GM19023 (cell line): ENCODE measurements around the gene FOXR1.
"Not testable (repeated sequence)": the region's sequence is repeated elsewhere in the genome, so short reads cannot be mapped to it uniquely, and the experiment has no call there.

Experiments used
- ATAC-seq: cut with Tn5 transposase; IDR thresholded peaks from one replicate; pipeline ENCODE4 v1.9.1; 2021; ENCODE audit warnings: mild to moderate bottlenecking, moderate library complexity; ENCODE audit not compliant: unreplicated experiment

FOXR1 gene

GRCh38 chr11:118991486-118992038 lies 20.0 kb downstream of the FOXR1 start:
- ATAC-seq = not testable (repeated sequence)

- ATAC-seq = peak; percentile 21
These were observed 25.5 kb downstream of the FOXR1 start for GRCh38 chr11:118996926-118997626.

DNA sequence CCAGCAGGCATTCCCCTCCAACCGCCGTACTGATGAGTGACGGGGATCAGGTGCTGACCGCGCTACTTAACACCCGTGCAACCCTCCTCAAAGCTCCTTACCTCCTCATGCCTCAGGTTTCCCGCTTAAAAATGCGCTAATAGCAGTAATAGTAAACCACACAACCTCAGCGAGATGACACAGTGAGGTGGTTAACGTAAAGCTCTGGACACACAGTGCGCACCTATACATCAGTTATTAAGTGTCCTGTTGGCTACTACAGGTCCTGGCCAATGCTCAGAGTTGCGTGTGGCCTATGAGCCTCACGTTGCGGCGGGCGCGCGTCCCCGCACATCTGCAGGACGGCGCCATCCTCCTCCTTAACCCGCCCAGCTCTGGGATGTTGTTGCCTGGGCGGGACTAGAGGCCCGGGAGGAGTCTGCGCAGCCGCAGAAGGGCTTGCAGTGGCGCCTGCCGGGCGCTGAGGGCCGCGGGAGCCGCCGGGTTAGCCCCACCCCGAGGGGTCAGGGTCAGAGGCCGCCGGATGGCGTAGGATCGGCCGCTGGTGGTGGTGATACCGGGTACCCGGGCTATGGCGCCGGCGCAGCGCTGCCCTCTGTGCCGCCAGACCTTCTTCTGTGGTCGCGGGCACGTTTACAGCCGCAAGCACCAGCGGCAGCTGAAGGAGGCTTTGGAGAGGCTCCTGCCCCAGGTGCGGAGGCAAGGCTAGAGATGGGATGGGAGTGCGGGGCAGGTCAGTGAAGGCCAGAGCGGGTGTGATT lies 26.2 kb downstream of the FOXR1 start, which contains the start of gene CENATAC:
Gene CENATAC (plus strand): TSS at position 512 of the 761 bp plus-strand sequence. CDS start 60 bp downstream, at position 572.
- ATAC-seq = peak; percentile 90

GRCh38 chr11:118998388-118998717 lies 26.8 kb downstream of the FOXR1 start:
- peak; percentile 13 for ATAC-seq

- no peak for ATAC-seq
These were observed 27.3 kb downstream of the FOXR1 start for GRCh38 chr11:118998822-118999221.

- ATAC-seq = no peak
These were observed 29.3 kb downstream of the FOXR1 start for GRCh38 chr11:119000906-119001305.

DNA sequence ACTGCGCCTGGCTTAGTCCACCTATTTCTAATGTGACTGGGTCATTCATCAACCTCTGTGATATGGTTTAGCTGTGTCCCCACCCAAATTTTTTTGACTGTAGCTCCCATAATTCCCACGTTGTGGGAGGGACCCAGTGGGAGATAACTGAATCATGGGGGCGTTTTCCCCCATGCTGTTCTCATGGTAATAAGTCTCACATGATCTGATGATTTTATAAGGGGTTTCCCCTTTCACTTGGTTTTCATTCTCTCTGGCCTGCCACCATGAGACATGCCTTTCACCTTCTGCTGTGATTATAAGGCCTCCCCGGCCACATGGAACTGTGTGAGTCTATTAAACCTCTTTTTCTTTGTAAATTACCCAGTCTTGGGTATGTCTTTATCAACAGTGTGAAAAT lies 35.1 kb downstream of the FOXR1 start:
- no peak for ATAC-seq

- ATAC-seq = no peak
These were observed 40.0 kb downstream of the FOXR1 start for GRCh38 chr11:119011476-119012053.

DNA sequence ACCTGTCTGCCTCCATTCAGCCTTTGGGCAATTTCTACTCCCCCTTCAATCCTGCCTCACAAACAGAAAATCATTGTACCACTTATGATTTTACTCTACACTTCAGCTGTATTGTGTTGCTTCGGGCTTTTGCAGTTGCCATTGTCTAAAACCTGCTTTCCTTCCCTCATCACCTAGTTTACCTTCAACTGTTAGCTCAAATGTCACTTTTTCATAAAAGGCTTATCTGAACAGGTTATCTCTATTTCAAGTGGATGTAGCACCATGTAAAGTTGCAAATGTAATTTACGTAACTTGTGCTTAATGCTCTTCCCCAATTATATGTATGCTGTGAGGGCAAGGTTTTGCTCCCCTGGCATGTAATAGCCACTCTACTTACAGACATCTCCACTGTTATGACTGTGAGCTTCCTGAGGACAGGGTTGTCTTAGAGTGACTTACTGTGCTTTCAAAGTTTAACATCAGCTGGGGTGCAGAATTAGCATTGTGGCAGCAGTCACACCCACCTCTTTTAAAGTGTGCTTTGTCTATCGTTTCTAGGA lies 41.1 kb downstream of the FOXR1 start:
- no peak for ATAC-seq

GRCh38 chr11:119014209-119014924 lies 42.8 kb downstream of the FOXR1 start:
- no peak for ATAC-seq

- no peak for ATAC-seq
These were observed 43.6 kb downstream of the FOXR1 start for GRCh38 chr11:119015054-119015611.

DNA sequence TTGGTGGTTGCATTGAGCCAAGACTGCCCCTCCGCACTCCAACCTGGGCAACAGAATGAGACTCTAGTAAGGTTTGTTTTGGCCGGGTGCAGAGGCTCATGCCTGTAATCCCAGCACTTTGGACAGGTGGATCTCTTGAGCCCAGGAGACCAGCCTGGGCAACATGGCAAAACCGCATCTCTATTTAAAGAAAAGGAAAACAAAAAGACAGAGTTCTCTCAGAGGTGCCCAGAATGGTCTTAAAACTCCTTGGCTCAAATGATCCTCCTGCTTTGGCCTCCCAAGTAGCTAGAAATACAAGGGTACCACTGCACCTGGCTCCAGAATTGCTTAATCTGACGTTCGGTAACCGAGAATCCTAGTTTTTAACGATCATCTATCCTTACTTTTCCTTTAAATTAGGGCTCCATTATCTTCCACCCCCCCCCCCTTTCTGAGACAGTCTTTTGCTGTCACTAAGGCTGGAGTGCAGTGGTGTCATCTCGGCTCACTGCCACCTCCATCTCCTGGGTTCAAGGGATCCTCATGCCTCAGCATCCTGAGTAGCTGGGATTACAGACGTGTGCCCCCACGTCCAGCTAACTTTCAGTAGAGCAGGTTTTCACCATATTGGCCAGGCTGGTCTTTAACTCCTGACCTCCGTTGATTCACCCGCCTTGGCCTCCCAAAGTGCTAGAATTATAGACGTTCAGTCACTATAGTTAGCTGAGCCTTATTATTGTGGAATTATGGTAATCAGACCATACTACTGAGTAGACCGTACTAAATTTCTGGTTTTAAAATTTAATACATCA lies 44.9 kb downstream of the FOXR1 start:
- ATAC-seq = no peak

DNA sequence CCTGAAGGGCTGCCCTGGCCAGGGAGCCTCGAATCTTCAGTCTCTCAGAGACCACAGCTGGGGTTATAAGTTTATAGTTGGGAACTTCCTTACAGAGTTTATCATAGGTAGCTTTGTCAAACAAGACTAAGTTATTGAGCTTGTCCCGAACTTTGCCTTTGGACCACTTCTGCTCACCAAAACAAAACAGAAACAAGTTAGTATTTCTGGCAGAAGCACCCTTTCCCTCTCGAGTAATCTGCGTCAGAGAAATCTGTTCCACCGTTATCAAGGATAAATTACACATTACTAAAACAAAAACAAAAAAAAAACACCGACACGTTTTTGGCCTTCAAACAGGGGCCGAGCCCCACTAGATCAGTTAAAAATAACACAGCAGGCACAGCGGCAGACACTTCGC lies 45.8 kb downstream of the FOXR1 start:
- not testable (repeated sequence) for ATAC-seq

GRCh38 chr11:119018074-119018938 lies 46.7 kb downstream of the FOXR1 start, which contains the start of the genes RPS25 and TRAPPC4:
RPS25 (minus strand) TSS chr11:119018343; CDS start chr11:119018284, 59 bp downstream.
TRAPPC4 (plus strand) TSS chr11:119018766; CDS start chr11:119018796, 30 bp downstream.
- peak; percentile 86 for ATAC-seq

- no peak for ATAC-seq
These were observed 48.4 kb downstream of the FOXR1 start for GRCh38 chr11:119019996-119020395.

DNA sequence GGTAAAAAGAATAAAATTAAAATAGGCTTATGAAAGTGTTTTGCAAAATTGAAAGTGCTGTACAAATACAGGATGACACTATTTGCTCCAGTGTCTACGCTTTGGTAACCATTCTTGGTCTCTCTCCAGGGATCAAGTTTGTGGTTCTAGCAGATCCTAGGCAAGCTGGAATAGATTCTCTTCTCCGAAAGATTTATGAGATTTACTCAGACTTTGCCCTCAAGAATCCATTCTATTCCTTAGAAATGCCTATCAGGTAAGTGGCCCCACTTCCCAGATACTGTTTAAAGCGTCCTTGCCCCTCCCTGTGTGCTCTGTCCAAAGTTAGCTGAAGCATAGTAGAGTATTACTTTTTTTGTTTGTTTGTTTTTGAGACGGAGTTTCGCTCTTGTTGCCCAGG lies 50.1 kb downstream of the FOXR1 start:
- ATAC-seq = no peak

GRCh38 chr11:119023741-119024140 lies 52.2 kb downstream of the FOXR1 start:
- no peak for ATAC-seq

DNA sequence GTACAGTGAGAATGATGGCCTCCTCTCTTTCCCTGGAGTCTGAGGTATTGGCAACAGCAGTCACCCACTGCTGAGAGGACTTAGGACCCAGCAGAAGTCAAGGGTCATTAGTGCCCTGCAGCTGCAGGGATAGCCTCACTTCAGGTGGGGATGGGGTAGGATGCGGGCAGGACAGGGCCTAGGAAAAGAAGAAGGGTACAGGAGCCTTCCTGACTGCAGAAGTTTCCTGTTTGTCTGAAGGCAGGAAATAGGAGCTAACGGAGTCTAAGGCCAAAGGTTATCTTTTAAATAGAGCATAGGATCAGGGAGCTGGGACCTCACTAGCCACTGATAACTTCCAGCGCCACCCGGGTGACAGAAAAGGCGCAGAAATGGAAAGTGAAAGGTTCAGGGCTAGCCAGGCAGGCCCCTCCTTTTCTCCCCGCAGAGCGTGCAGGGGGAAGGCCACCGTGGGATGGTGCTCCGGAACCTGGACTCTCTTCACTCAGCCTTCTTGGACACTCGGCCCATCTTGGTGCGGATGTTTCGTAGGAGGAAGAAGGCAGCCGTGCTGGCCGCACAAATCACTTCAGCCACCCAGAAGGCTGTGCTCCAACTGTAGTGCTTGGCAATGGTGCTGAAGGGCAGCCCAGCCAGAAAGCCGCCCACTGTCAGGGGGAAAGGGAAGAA lies 53.0 kb downstream of the FOXR1 start:
- no peak for ATAC-seq
